GM12878 (cell line): ENCODE data around the gene KIF9. TPM values are rescaled to one million over a fixed set of nuclear protein-coding genes. Genes with fewer than 3 reads are reported as not detected.

ENCODE experiments used
- ATF3 ChIP-seq: IDR thresholded peaks from 2 replicates; pipeline ENCODE4 v1.6.1; 2011; ENCODE audit warnings: low read depth, mild to moderate bottlenecking, low read length, moderate library complexity, borderline replicate concordance; ENCODE audit errors: extremely low read depth
- BHLHE40 ChIP-seq, 2 experiments: fragments of 450-650 bp in 1 of 2; IDR thresholded peaks; 2 replicates each; pipeline ENCODE4 v1.6.1; 2011 to 2017; ENCODE audit warnings: low read depth in 2 of 2, borderline replicate concordance in 1 of 2, improper control_type of control experiment in 1 of 2, low read length in 1 of 2, mild to moderate bottlenecking in 1 of 2
- CBX5 ChIP-seq: sonication (generic); IDR thresholded peaks from 2 replicates; pipeline ENCODE4 v1.6.1; 2016; ENCODE audit warnings: low read depth, moderate library complexity, mild to moderate bottlenecking, inconsistent platforms
- E2F8 ChIP-seq: fragments of 450-650 bp; IDR thresholded peaks from 2 replicates; pipeline ENCODE4 v1.6.1; 2018; ENCODE audit warnings: mild to moderate bottlenecking, low read depth, moderate library complexity; ENCODE audit not compliant: partially characterized antibody
- ELK1 ChIP-seq: IDR thresholded peaks from 2 replicates; pipeline ENCODE4 v1.6.1; 2012; ENCODE audit warnings: low read depth, low read length, improper control_type of control experiment
- IKZF1 ChIP-seq: fragments of 450-650 bp; conservative IDR thresholded peaks from 2 replicates; pipeline ENCODE4 v1.6.1; 2017; ENCODE audit warnings: antibody characterized with exemption, mild to moderate bottlenecking
- IKZF2 ChIP-seq, 2 experiments: fragments of 450-650 bp; IDR thresholded peaks; 2 replicates each; pipeline ENCODE4 v1.6.1; 2017; ENCODE audit warnings: mild to moderate bottlenecking in 2 of 2, moderate library complexity in 2 of 2
- MEF2B ChIP-seq: fragments of 450-650 bp; IDR thresholded peaks from 2 replicates; pipeline ENCODE4 v1.6.1; 2018; ENCODE audit warnings: mild to moderate bottlenecking, moderate library complexity; ENCODE audit not compliant: partially characterized antibody, poor library complexity, severe bottlenecking
- SIX5 ChIP-seq: IDR thresholded peaks from 2 replicates; pipeline ENCODE4 v1.6.1; 2011; ENCODE audit warnings: mild to moderate bottlenecking, low read depth, low read length, moderate library complexity; ENCODE audit not compliant: severe bottlenecking
- YY1 ChIP-seq: IDR thresholded peaks from 2 replicates; pipeline ENCODE4 v1.6.1; 2011; ENCODE audit warnings: low read depth, mild to moderate bottlenecking, low read length
- ZNF687 ChIP-seq: fragments of 450-650 bp; IDR thresholded peaks from 2 replicates; pipeline ENCODE4 v1.6.1; 2017; ENCODE audit warnings: mild to moderate bottlenecking, moderate library complexity
- polyA plus RNA-seq, 11 experiments: library from polyadenylated mRNA; depleted of rRNA in 4 of 11; unstranded in 6 of 11; stranded (reverse) in 5 of 11; fragments of >200 nt; fragmentation: Nextera tagmentation in 4 of 11; fragmentation: Illumina TruSeq in 1 of 11; extraction: Ambion mirVana in 4 of 11; extraction: Trizol in 1 of 11; gene quantifications; 1 replicate in 1 of 11; 2 replicates in 10 of 11; pipeline versions ENCODE4 v1.2.1 to v1.2.3, GENCODE V29; 2011 to 2016; ENCODE audit warnings: inconsistent platforms in 2 of 11, missing spikeins in 2 of 11, low read depth in 1 of 11
- total RNA-seq, 4 experiments: library from RNA; depleted of rRNA in 3 of 4; stranded (reverse); fragments of >200 nt in 3 of 4; fragmentation: Illumina TruSeq in 1 of 4; extraction: Trizol in 1 of 4; gene quantifications; 2 replicates each; pipeline versions ENCODE4 v1.2.1 to v1.2.3, GENCODE V29; 2013 to 2021
- TF ChIP-seq, protein P1 (sequence below): IDR thresholded peaks from 2 replicates; pipeline ENCODE4 v1.6.1; 2011; ENCODE audit warnings: borderline replicate concordance, low read depth, mild to moderate bottlenecking, moderate library complexity, low read length; ENCODE audit not compliant: insufficient read depth, poor library complexity, severe bottlenecking
- TF ChIP-seq, protein P2 (sequence below): fragments of 450-650 bp; IDR thresholded peaks from 2 replicates; pipeline ENCODE4 v1.6.1; 2016; ENCODE audit warnings: mild to moderate bottlenecking, moderate library complexity, borderline replicate concordance

Gene KIF9
- total and polyA plus RNA-seq, 10 of the 15 experiments (the other 5 are each of a cell fraction or from before 2014, with no cell fraction given): 3.0 to 10.2 (median 5.9) TPM

DNA sequence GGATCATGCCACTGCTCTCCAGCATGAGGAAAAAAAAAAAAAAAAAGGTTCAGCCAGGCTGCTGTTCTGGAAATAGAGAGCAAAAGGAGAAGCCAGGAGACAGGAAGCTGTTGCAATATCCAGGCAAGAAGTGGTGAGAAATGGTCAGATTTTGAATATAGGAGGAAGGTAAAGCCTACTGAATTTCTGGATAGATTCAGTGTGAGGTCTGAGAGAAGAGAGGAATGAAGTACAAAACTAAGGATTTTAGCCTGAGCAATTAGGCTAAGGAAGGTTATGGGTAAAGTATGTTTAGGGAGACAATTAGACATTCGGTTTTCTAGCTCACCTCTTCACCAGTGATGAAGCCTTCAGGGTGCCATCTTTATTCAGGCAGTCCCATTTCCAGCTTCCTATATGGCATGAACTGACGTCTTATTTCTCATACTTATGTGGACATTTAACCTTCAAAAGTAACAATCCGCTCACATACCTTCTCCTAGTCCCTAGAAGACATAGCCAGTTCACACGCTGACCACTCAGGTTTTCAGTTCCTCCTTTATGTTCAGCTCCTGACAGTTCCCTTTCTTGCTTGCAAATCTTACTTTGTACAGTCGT lies 57.2 kb downstream of the KIF9 start (continued):
- peak; percentile 86 for TF ChIP-seq IKZF1
- TF ChIP-seq BHLHE40 (IDR thresholded peaks at IDR 0.05; ENCODE audit: borderline replicate concordance in 1 of 2, low read depth in 2 of 2, low read length in 1 of 2): 0 out of 4 replicates have a peak, but pooled peaks of 1 of the 2 experiments have one; percentile 19
- no peak for TF ChIP-seq CBX5
- TF ChIP-seq E2F8: no peak
- peak; percentile 39 for TF ChIP-seq MEF2B
- TF ChIP-seq IKZF2 (IDR thresholded peaks at IDR 0.05): peak; percentile 89 to 93; a peak in 3 of 4 replicates
- no peak for TF ChIP-seq ATF3
- TF ChIP-seq, protein P1, sequence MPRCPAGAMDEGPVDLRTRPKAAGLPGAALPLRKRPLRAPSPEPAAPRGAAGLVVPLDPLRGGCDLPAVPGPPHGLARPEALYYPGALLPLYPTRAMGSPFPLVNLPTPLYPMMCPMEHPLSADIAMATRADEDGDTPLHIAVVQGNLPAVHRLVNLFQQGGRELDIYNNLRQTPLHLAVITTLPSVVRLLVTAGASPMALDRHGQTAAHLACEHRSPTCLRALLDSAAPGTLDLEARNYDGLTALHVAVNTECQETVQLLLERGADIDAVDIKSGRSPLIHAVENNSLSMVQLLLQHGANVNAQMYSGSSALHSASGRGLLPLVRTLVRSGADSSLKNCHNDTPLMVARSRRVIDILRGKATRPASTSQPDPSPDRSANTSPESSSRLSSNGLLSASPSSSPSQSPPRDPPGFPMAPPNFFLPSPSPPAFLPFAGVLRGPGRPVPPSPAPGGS: peak; percentile 15
- TF ChIP-seq ELK1: no peak
- TF ChIP-seq YY1: peak; percentile 70
- TF ChIP-seq, protein P2, sequence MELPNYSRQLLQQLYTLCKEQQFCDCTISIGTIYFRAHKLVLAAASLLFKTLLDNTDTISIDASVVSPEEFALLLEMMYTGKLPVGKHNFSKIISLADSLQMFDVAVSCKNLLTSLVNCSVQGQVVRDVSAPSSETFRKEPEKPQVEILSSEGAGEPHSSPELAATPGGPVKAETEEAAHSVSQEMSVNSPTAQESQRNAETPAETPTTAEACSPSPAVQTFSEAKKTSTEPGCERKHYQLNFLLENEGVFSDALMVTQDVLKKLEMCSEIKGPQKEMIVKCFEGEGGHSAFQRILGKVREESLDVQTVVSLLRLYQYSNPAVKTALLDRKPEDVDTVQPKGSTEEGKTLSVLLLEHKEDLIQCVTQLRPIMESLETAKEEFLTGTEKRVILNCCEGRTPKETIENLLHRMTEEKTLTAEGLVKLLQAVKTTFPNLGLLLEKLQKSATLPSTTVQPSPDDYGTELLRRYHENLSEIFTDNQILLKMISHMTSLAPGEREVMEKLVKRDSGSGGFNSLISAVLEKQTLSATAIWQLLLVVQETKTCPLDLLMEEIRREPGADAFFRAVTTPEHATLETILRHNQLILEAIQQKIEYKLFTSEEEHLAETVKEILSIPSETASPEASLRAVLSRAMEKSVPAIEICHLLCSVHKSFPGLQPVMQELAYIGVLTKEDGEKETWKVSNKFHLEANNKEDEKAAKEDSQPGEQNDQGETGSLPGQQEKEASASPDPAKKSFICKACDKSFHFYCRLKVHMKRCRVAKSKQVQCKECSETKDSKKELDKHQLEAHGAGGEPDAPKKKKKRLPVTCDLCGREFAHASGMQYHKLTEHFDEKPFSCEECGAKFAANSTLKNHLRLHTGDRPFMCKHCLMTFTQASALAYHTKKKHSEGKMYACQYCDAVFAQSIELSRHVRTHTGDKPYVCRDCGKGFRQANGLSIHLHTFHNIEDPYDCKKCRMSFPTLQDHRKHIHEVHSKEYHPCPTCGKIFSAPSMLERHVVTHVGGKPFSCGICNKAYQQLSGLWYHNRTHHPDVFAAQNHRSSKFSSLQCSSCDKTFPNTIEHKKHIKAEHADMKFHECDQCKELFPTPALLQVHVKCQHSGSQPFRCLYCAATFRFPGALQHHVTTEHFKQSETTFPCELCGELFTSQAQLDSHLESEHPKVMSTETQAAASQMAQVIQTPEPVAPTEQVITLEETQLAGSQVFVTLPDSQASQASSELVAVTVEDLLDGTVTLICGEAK: no peak
- no peak for TF ChIP-seq SIX5
- TF ChIP-seq ZNF687: peak; percentile 23; the same call in 1 of the 2 replicates
